Endothelial cell of umbilical vein (primary cell): ENCODE data around the gene NSUN4.
"Not testable (repeated sequence)": the region's sequence is repeated elsewhere in the genome, so short reads cannot be mapped to it uniquely, and the experiment has no call there.

Experiments used
- POLR2A ChIP-seq: IDR thresholded peaks from 2 replicates; pipeline ENCODE4 v1.6.1; 2012; ENCODE audit warnings: low read depth, mild to moderate bottlenecking, control low read depth, low read length
- POLR2AphosphoS5 ChIP-seq: IDR thresholded peaks from 2 replicates; pipeline ENCODE4 v1.6.1; 2012; ENCODE audit warnings: low read depth, mild to moderate bottlenecking, control low read depth, low read length, moderate library complexity; ENCODE audit not compliant: insufficient read depth
- TF ChIP-seq, protein P1 (sequence below), 2 donors: IDR thresholded peaks; 1 replicate in 1 of 2; 2 replicates in 1 of 2; pipeline ENCODE4 v1.5.1; 2011; ENCODE audit warnings: low read length in 2 of 2, mild to moderate bottlenecking in 2 of 2, moderate library complexity in 2 of 2, control low read depth in 1 of 2, inconsistent platforms in 1 of 2, low read depth in 1 of 2; ENCODE audit not compliant: insufficient read depth in 1 of 2; ENCODE audit errors: extremely low read depth in 1 of 2
- TF ChIP-seq, protein P2 (sequence below): IDR thresholded peaks from 2 replicates; pipeline ENCODE4 v1.6.1; 2011; ENCODE audit not compliant: insufficient read depth, insufficient read length

DNA sequence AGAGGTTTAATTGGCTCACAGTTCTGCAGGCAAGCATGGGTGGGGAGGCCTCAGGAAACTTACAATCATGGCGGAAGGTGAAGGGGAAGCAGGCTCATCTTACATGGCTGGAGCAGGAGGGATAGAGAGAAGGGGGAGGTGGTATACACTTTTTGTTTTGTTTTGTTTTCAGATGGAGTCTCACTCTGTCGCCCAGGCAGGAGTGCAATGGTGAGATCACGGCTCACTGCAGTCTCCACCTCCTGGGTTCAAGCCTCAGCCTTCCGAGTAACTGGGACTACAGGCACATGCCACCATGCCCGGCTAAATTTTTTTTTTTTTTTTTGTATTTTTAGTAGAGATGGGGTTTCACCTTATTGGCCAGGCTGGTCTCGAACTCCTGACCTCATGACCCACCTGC, 18.4 kb upstream of the NSUN4 start:
- TF ChIP-seq POLR2AphosphoS5, POLR2A: not testable (repeated sequence)
- TF ChIP-seq, protein P1, sequence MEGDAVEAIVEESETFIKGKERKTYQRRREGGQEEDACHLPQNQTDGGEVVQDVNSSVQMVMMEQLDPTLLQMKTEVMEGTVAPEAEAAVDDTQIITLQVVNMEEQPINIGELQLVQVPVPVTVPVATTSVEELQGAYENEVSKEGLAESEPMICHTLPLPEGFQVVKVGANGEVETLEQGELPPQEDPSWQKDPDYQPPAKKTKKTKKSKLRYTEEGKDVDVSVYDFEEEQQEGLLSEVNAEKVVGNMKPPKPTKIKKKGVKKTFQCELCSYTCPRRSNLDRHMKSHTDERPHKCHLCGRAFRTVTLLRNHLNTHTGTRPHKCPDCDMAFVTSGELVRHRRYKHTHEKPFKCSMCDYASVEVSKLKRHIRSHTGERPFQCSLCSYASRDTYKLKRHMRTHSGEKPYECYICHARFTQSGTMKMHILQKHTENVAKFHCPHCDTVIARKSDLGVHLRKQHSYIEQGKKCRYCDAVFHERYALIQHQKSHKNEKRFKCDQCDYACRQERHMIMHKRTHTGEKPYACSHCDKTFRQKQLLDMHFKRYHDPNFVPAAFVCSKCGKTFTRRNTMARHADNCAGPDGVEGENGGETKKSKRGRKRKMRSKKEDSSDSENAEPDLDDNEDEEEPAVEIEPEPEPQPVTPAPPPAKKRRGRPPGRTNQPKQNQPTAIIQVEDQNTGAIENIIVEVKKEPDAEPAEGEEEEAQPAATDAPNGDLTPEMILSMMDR (IDR thresholded peaks at IDR 0.05; ENCODE audit: extremely low read depth in 1 of 2, insufficient read depth in 1 of 2, low read depth in 1 of 2, low read length in 2 of 2), result not testable (repeated sequence)
- TF ChIP-seq, protein P2, sequence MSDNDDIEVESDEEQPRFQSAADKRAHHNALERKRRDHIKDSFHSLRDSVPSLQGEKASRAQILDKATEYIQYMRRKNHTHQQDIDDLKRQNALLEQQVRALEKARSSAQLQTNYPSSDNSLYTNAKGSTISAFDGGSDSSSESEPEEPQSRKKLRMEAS, result not testable (repeated sequence)
